ENCODE data around the gene DNALI1.
A peak's percentile ranks its signal among the peaks of the same experiment; 100 is the strongest.
"Not testable (repeated sequence)": the region's sequence is repeated elsewhere in the genome, so short reads cannot be mapped to it uniquely, and the experiment has no call there.

The DNALI1 gene

GRCh38 chr1:37556712-37557196, at the start of gene DNALI1:
TSS of gene DNALI1 (plus strand) at chr1:37556940. CDS start at chr1:37556995, 55 bp downstream.
- peak; percentile 33 for DNase-seq

GRCh38 chr1:37509181-37509580, 47.6 kb upstream of the DNALI1 start:
- DNase-seq = no peak

GRCh38 chr1:37513795-37514349, 42.9 kb upstream of the DNALI1 start:
- peak; percentile 5 for DNase-seq

- no peak for DNase-seq
Measured at GRCh38 chr1:37514350-37515184, 42.2 kb upstream of the DNALI1 start, which contains the start of gene MEAF6. TSS of gene MEAF6 (minus strand) at chr1:37514766. CDS start at chr1:37514746, 20 bp downstream.

GRCh38 chr1:37515185-37516034, 41.3 kb upstream of the DNALI1 start:
- DNase-seq = no peak

GRCh38 chr1:37517569-37517968, 39.2 kb upstream of the DNALI1 start:
- DNase-seq = no peak

GRCh38 chr1:37518241-37518640, 38.5 kb upstream of the DNALI1 start:
- not testable (repeated sequence) for DNase-seq

GRCh38 chr1:37518929-37519328, 37.8 kb upstream of the DNALI1 start:
- DNase-seq = not testable (repeated sequence)

- no peak for DNase-seq
Measured at GRCh38 chr1:37519613-37520012, 37.1 kb upstream of the DNALI1 start.

GRCh38 chr1:37529888-37530287, 26.9 kb upstream of the DNALI1 start:
- DNase-seq = not testable (repeated sequence)

GRCh38 chr1:37532418-37533156, 24.2 kb upstream of the DNALI1 start:
- DNase-seq = not testable (repeated sequence)

GRCh38 chr1:37533317-37534093, 23.2 kb upstream of the DNALI1 start:
- DNase-seq = no peak

GRCh38 chr1:37537378-37537777, 19.4 kb upstream of the DNALI1 start:
- no peak for DNase-seq

- not testable (repeated sequence) for DNase-seq
Measured at GRCh38 chr1:37539154-37539553, 17.6 kb upstream of the DNALI1 start.

GRCh38 chr1:37540036-37540785, 16.5 kb upstream of the DNALI1 start:
- DNase-seq = no peak

- DNase-seq = no peak
Measured at GRCh38 chr1:37544530-37544929, 12.2 kb upstream of the DNALI1 start.

- no peak for DNase-seq
Measured at GRCh38 chr1:37545019-37545418, 11.7 kb upstream of the DNALI1 start.

GRCh38 chr1:37549341-37549740, 7.4 kb upstream of the DNALI1 start:
- DNase-seq = no peak

GRCh38 chr1:37553598-37553926, 3.2 kb upstream of the DNALI1 start:
- no peak for DNase-seq

- peak; percentile 40 for DNase-seq
Measured at GRCh38 chr1:37553927-37554808, 2.6 kb upstream of the DNALI1 start, which contains the start of gene SNIP1. TSS of gene SNIP1 (minus strand) at chr1:37554293. CDS start at chr1:37554229, 64 bp downstream.
